HepG2 (cell line): ENCODE results near the gene AFTPH. TPM values are rescaled to one million over a fixed set of nuclear protein-coding genes. Genes with fewer than 3 reads are reported as not detected.

Experiments
- ATAC-seq: fragments of 200-7000 bp; cut with Tn5 transposase; 3 replicates; pipeline ENCODE4 v1.9.1; 2020; ENCODE audit warnings: mild to moderate bottlenecking, moderate library complexity
- BruUV-seq: library from RNA; stranded (reverse); fragments of 400-500 nt; replicated peaks from 2 replicates; lab custom pipeline; 2021; lab: Mats Ljungman, UMichigan
- CTCF ChIA-PET: fragments of 300-600 bp; formaldehyde crosslinking; extraction: SDS; loops from one replicate; lab custom pipeline; 2021; ENCODE audit warnings: low total read pairs, inconsistent platforms, low intra/inter-chr PET ratio; lab: Yijun Ruan, JAX
- POLR2A ChIA-PET: fragments of 350-600 bp; sonication (Branson Sonifier 250); formaldehyde crosslinking; loops from one replicate; lab custom pipeline; 2020; ENCODE audit warnings: antibody characterized with exemption, inconsistent platforms; lab: Yijun Ruan, JAX
- DNase-seq: peaks from one replicate; pipeline ENCODE4 v3.0.0-alpha.2; 2015; ENCODE audit warnings: low spot score
- FAIRE-seq: peaks from 3 replicates; lab custom pipeline; 2011; peaks lifted over from hg19 to GRCh38; lab: Jason Lieb, UNC
- H2AFZ ChIP-seq: one replicate; pipeline ENCODE4 v1.6.1; 2011; ENCODE audit warnings: low read length, inconsistent platforms
- H3K27ac ChIP-seq: fragments of 300-600 bp; 3 replicates; pipeline ENCODE4 v1.8.0; 2011; ENCODE audit warnings: mixed run types, mild to moderate bottlenecking, mixed read lengths, low read length, inconsistent platforms; ENCODE audit not compliant: insufficient read depth; ENCODE audit errors: extremely low read length
- H3K27me3 ChIP-seq, 2 experiments: fragments of 200-600 bp in 1 of 2; 2 replicates in 1 of 2; 3 replicates in 1 of 2; pipeline versions ENCODE4 v1.6.0 to v1.8.0; 2011; ENCODE audit warnings: low read length in 2 of 2, mild to moderate bottlenecking in 2 of 2, moderate library complexity in 2 of 2, inconsistent platforms in 1 of 2; ENCODE audit not compliant: insufficient read depth in 2 of 2, control insufficient read depth in 1 of 2
- H3K36me3 ChIP-seq, 2 experiments: fragments of 200-600 bp in 1 of 2; replicated peaks in 1 of 2; 2 replicates in 1 of 2; 3 replicates in 1 of 2; pipeline versions ENCODE4 v1.5.1 to v1.8.0; 2011; ENCODE audit warnings: low read length in 2 of 2, inconsistent platforms in 1 of 2; ENCODE audit not compliant: insufficient read depth in 2 of 2, control insufficient read depth in 1 of 2
- H3K4me1 ChIP-seq: 2 replicates; pipeline ENCODE4 v1.5.1; 2012; ENCODE audit warnings: low read length, inconsistent platforms; ENCODE audit not compliant: insufficient read depth
- H3K4me2 ChIP-seq: 2 replicates; pipeline ENCODE4 v1.6.0; 2011; ENCODE audit warnings: low read depth, low read length, inconsistent platforms
- H3K4me3 ChIP-seq, 3 experiments: fragments of 200-600 bp in 1 of 3; sonication (generic), shearing (Covaris generic) in 1 of 3; replicated peaks in 1 of 3; 2 replicates each; pipeline ENCODE4 v1.5.1; 2011 to 2016; ENCODE audit warnings: low read length in 3 of 3, inconsistent platforms in 2 of 3, low read depth in 2 of 3, mild to moderate bottlenecking in 2 of 3, control low read depth in 1 of 3, mixed read lengths in 1 of 3; ENCODE audit not compliant: insufficient read depth in 1 of 3
- H3K79me2 ChIP-seq: one replicate; pipeline ENCODE4 v1.6.1; 2011; ENCODE audit warnings: low read length, inconsistent platforms; ENCODE audit not compliant: insufficient read depth
- H3K9ac ChIP-seq: 2 replicates; pipeline ENCODE4 v1.6.0; 2011; ENCODE audit warnings: mild to moderate bottlenecking, low read depth, low read length, inconsistent platforms; ENCODE audit not compliant: insufficient read depth
- H3K9me3 ChIP-seq: 2 replicates; pipeline ENCODE4 v1.5.1; 2012; ENCODE audit warnings: mild to moderate bottlenecking, low read length
- H4K20me1 ChIP-seq: 2 replicates; pipeline ENCODE4 v1.6.0; 2011; ENCODE audit warnings: inconsistent platforms, mild to moderate bottlenecking, low read length, moderate library complexity; ENCODE audit not compliant: insufficient read depth
- BCL6 ChIP-seq: IDR thresholded peaks from 2 replicates; pipeline ENCODE4 v1.6.1; 2016; ENCODE audit warnings: missing genetic modification reagents, missing compliant biosample characterization
- DNMT3B ChIP-seq: conservative IDR thresholded peaks from 2 replicates; pipeline ENCODE4 v1.6.1; 2016; ENCODE audit warnings: missing biosample characterization, control low read depth
- GABPA ChIP-seq, 2 experiments: IDR thresholded peaks; 2 replicates each; pipeline ENCODE4 v1.6.1; 2011 to 2016; ENCODE audit warnings: low read depth in 2 of 2, low read length in 1 of 2, missing biosample characterization in 1 of 2, missing genetic modification characterization in 1 of 2
- MIXL1 ChIP-seq: IDR thresholded peaks from 2 replicates; pipeline ENCODE4 v1.6.1; 2016
- SSRP1 ChIP-seq: IDR thresholded peaks from 2 replicates; pipeline ENCODE4 v1.6.1; 2016; ENCODE audit warnings: control low read depth
- TSC22D2 ChIP-seq: sonication (generic); formaldehyde crosslinking; IDR thresholded peaks from 2 replicates; pipeline ENCODE4 v1.5.1; 2020; ENCODE audit warnings: missing genetic modification reagents, mild to moderate bottlenecking, borderline replicate concordance
- ZNF335 ChIP-seq: sonication (generic); formaldehyde crosslinking; IDR thresholded peaks from 2 replicates; pipeline ENCODE4 v1.4.0; 2020; ENCODE audit warnings: missing genetic modification reagents
- ZNF446 ChIP-seq: sonication (generic); formaldehyde crosslinking; IDR thresholded peaks from 2 replicates; pipeline ENCODE4 v1.5.0; 2020; ENCODE audit warnings: mild to moderate bottlenecking, missing genetic modification reagents
- ZNF605 ChIP-seq: sonication (generic); formaldehyde crosslinking; IDR thresholded peaks from 2 replicates; pipeline ENCODE4 v1.8.0; 2022; ENCODE audit warnings: mild to moderate bottlenecking, missing genetic modification reagents
- ZNF619 ChIP-seq: sonication (generic); formaldehyde crosslinking; IDR thresholded peaks from 2 replicates; pipeline ENCODE4 v1.4.0; 2020; ENCODE audit warnings: mild to moderate bottlenecking, missing genetic modification reagents
- WGBS: methylation state at CpG from one replicate; pipeline ENCODE4 v1.1.6; 2017; ENCODE audit warnings: low lambda C conversion rate; 5-methylcytosine and 5-hydroxymethylcytosine counted together
- in situ Hi-C: cut with HindIII; loops from 2 replicates; pipeline ENCODE4 v1.10.0; 2017; ENCODE audit warnings: low pct_unique_long_range_greater_than_20kb; ENCODE audit not compliant: extremely low pct_ligation_motif_present
- intact Hi-C: fragments of 100-400 bp; cut with micrococcal nuclease; formaldehyde crosslinking; loops from one replicate; pipeline ENCODE4 v1.10.0; 2022; ENCODE audit not compliant: unreplicated experiment
- polyA plus RNA-seq, 8 experiments: library from polyadenylated mRNA; depleted of rRNA in 3 of 8; stranded (reverse) in 7 of 8; unstranded in 1 of 8; fragments of >200 nt; fragmentation: Illumina TruSeq in 4 of 8; extraction: Trizol in 4 of 8; gene quantifications; 2 replicates each; pipeline versions ENCODE4 v1.2.1 to v1.2.3, GENCODE V29; 2011 to 2016; ENCODE audit warnings: low read depth in 4 of 8, missing spikeins in 1 of 8, mixed read lengths in 1 of 8; ENCODE audit not compliant: insufficient read depth in 1 of 8
- total RNA-seq, 5 experiments: library from RNA; depleted of rRNA; stranded (reverse); fragments of >200 nt; fragmentation: Illumina TruSeq; extraction: Trizol; gene quantifications; 2 replicates each; pipeline ENCODE4 v1.2.3, GENCODE V29; 2016; ENCODE audit warnings: low read depth in 1 of 5
- TF ChIP-seq, protein P1 (sequence below): sonication (generic); formaldehyde crosslinking; IDR thresholded peaks from 2 replicates; pipeline ENCODE4 v1.4.0; 2020; ENCODE audit warnings: mild to moderate bottlenecking, low read depth, missing genetic modification reagents
- TF ChIP-seq, protein P2 (sequence below): sonication (generic); formaldehyde crosslinking; IDR thresholded peaks from 2 replicates; pipeline ENCODE4 v1.4.0; 2020; ENCODE audit warnings: mild to moderate bottlenecking, missing genetic modification reagents

Gene AFTPH
- total and polyA plus RNA-seq, 2 of the 13 experiments (the other 11 are each of a cell fraction or from before 2014, with no cell fraction given) = 27.5 to 36.8 TPM

DNA sequence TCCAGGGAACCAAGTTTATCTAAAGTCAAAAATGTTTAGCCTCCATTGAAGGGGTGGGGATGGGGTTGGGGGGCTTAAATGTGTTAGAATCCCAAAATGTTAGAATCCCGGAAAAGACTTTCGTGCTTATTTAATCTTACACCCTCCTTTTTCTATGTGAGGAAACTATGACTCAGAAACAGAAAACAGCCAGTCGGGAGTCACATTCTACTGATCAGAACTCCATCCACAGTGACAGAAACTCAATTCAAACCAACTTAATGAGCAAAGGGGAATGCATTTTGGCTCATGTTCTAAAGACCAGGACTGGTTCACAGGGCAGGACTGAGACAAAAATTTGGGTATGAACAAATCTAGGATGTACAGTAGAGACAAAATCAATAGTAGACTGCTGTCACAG lies 31.9 kb upstream of the AFTPH start:
- no peak overlapping the region for H3K4me3 ChIP-seq
- no peaks in the 10 kb centered on the region for H3K79me2 ChIP-seq
- H3K27me3 ChIP-seq = peaks cover 2 to 42% of the 10 kb centered on the region in 2 experiments; a peak in 4 of 5 replicates
- no peak for TF ChIP-seq GABPA (IDR thresholded peaks at IDR 0.05; ENCODE audit: low read depth, low read length)
- TF ChIP-seq GABPA (CRISPR knock-in tag; IDR thresholded peaks at IDR 0.05; ENCODE audit: low read depth) = no peak
- TF ChIP-seq ZNF605 = no peak
- TF ChIP-seq BCL6 (CRISPR knock-in tag) = no peak
- TF ChIP-seq, protein P1, sequence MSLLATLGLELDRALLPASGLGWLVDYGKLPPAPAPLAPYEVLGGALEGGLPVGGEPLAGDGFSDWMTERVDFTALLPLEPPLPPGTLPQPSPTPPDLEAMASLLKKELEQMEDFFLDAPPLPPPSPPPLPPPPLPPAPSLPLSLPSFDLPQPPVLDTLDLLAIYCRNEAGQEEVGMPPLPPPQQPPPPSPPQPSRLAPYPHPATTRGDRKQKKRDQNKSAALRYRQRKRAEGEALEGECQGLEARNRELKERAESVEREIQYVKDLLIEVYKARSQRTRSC = no peak
- no peak for TF ChIP-seq ZNF446 (CRISPR knock-in tag)
- no peak for TF ChIP-seq SSRP1 (CRISPR knock-in tag)
- no peak for TF ChIP-seq DNMT3B (CRISPR knock-in tag)
- TF ChIP-seq MIXL1 (CRISPR knock-in tag) = no peak
- no peak for FAIRE-seq
- CTCF ChIA-PET = no interaction called here
- 54% methylated on average over 3 of the region's 3 CpGs for WGBS
- H3K36me3 ChIP-seq = no peaks in the 10 kb centered on the region
- BruUV-seq = no TSS peak
- H3K4me1 ChIP-seq = peaks cover 6% of the 10 kb centered on the region
- in situ Hi-C loops (no loop called here), intact Hi-C loops (no loop called here)
- no peak for DNase-seq
- H3K4me2 ChIP-seq = no peak overlapping the region
- no peak for ATAC-seq
- no peak overlapping the region for H3K9ac ChIP-seq
- POLR2A ChIA-PET = no interaction called here
- no peaks in the 10 kb centered on the region for H4K20me1 ChIP-seq
- H2AFZ ChIP-seq = no peak overlapping the region
- no peaks in the 10 kb centered on the region for H3K9me3 ChIP-seq
- H3K27ac ChIP-seq = no peak overlapping the region

DNA sequence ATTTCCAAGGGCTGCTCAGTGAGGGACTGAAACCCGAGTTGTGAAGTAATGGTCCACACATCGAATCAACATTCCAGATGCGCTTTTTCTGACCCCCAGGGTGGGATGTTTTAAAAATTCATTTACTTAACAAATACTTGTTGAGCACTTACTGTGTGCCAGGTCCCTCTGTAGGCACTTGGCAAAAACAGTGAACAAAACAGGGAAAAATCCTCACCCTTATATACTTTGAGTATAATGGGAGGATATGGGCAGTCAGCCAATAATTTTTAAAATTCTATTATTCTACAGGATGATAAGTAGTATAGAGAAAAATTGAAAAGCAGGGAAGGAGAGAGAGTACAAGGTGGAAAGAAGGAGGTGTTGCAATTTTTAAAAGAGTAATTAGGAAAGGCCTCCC lies 31.3 kb upstream of the AFTPH start:
- no peaks in the 10 kb centered on the region for H3K36me3 ChIP-seq
- ChIA-PET CTCF (no interaction called here), POLR2A (no interaction called here)
- TF ChIP-seq TSC22D2 (CRISPR knock-in tag) = no peak
- no peak for TF ChIP-seq ZNF335
- no peak for TF ChIP-seq ZNF619 (CRISPR knock-in tag)
- TF ChIP-seq, protein P2, sequence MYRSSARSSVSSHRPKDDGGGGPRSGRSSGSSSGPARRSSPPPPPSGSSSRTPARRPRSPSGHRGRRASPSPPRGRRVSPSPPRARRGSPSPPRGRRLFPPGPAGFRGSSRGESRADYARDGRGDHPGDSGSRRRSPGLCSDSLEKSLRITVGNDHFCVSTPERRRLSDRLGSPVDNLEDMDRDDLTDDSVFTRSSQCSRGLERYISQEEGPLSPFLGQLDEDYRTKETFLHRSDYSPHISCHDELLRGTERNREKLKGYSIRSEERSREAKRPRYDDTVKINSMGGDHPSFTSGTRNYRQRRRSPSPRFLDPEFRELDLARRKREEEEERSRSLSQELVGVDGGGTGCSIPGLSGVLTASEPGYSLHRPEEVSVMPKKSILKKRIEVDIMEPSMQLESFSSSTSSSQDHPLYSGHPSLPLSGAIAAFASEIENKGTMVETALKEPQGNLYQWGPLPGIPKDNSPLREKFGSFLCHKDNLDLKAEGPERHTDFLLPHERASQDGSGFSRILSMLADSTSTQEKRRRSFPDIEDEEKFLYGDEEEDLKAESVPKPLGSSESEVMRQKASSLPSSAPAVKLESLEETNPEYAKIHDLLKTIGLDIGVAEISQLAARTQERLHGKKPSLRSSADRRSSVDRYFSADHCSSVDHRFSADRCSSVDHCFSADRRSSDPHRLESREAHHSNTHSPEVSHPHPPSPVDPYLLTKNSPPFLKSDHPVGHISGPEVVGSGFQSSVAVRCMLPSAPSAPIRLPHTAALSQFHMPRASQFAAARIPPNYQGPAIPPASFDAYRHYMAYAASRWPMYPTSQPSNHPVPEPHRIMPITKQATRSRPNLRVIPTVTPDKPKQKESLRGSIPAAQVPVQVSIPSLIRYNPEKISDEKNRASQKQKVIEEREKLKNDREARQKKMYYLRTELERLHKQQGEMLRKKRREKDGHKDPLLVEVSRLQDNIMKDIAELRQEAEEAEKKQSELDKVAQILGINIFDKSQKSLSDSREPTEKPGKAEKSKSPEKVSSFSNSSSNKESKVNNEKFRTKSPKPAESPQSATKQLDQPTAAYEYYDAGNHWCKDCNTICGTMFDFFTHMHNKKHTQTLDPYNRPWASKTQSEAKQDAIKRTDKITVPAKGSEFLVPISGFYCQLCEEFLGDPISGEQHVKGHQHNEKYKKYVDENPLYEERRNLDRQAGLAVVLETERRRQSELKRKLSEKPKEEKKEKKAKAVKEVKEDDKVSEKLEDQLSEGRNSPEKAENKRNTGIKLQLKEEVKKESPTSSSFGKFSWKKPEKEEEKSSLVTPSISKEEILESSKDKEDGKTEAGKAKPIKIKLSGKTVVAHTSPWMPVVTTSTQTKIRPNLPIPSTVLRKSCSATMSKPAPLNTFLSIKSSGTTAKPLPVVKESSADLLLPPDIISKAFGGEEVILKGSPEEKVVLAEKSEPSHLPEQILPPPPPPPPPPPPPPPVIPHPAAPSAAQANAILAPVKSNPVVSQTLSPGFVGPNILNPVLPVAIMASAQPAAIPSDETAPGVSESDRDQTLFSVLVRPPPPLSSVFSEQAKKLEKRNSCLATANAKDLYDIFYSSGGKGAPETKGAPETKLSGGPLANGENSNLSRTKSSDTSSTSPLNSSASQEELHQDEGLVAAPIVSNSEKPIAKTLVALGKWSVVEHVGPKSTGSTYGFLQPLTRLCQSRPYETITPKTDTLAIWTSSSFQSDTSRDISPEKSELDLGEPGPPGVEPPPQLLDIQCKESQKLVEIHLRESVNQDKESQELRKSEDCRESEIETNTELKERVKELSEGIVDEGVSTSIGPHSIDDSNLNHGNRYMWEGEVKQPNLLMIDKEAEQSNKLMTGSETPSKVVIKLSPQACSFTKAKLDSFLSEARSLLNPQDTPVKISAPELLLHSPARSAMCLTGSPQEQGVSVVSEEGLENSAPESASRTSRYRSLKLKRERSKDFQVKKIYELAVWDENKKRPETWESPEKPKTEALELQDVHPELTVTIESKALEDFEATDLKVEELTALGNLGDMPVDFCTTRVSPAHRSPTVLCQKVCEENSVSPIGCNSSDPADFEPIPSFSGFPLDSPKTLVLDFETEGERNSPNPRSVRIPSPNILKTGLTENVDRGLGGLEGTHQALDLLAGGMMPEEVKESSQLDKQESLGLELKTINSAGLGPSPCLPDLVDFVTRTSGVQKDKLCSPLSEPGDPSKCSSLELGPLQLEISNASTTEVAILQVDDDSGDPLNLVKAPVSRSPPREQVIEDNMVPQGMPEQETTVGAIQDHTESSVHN (CRISPR knock-in tag) = no peak
- FAIRE-seq = no peak
- no peak for ATAC-seq
- peaks cover 6% of the 10 kb centered on the region for H3K4me1 ChIP-seq
- H4K20me1 ChIP-seq = no peaks in the 10 kb centered on the region
- H2AFZ ChIP-seq = no peak overlapping the region
- H3K27ac ChIP-seq = no peak overlapping the region
- H3K9me3 ChIP-seq = no peaks in the 10 kb centered on the region
- H3K79me2 ChIP-seq = no peaks in the 10 kb centered on the region
- H3K4me2 ChIP-seq = no peak overlapping the region
- H3K27me3 ChIP-seq = peaks cover 2 to 40% of the 10 kb centered on the region in 2 experiments; a peak in 3 of 5 replicates
- no peak overlapping the region for H3K4me3 ChIP-seq
- BruUV-seq = no TSS peak
- DNase-seq = no peak
- in situ Hi-C loops (no loop called here), intact Hi-C loops (no loop called here)
- no peak overlapping the region for H3K9ac ChIP-seq
- 37% methylated on average over 3 of the region's 3 CpGs for WGBS
